ENCODE results near the gene AKIRIN2. TPM values are rescaled to one million over a fixed set of nuclear protein-coding genes. Genes with fewer than 3 reads are reported as not detected.

The AKIRIN2 gene
- polyA plus RNA-seq, 1 of the 3 experiments (the other 2 are of a cell fraction) = 19.0 TPM

GRCh38 chr6:87661503-87661902 lies 40.5 kb downstream of the AKIRIN2 start:
- ChIA-PET CTCF (interaction anchor here (1.4 kb wide), 1 partner anchor 13 kb away, joined by 5 read pairs; no protein-coding TSS in a partner anchor), POLR2A (no interaction called here)
- Histone ChIP-seq H3K79me2 (ENCODE audit: insufficient read depth) (no peaks in the 10 kb centered on the region), H3K4me3 (ENCODE audit: low read depth in 2 of 2, low read length in 1 of 2) (no peak overlapping the region), H3F3A (replicated peaks; ENCODE audit: insufficient read depth) (no peaks in the 10 kb centered on the region), H3K27ac (ENCODE audit: low read depth in 2 of 2, low read length in 1 of 2) (no peak overlapping the region), H3K9me3 (no peaks in the 10 kb centered on the region), H3K4me2 (no peak overlapping the region), H2AFZ (ENCODE audit: low read depth) (no peak overlapping the region), H3K27me3 (ENCODE audit: insufficient read depth) (no peaks in the 10 kb centered on the region), H3K36me3 (replicated peaks in 1 of 2; ENCODE audit: control insufficient read depth in 1 of 2, insufficient read depth in 2 of 2, low read length in 1 of 2) (peaks cover 37 to 47% of the 10 kb centered on the region in 2 experiments), H3K4me1 (ENCODE audit: control insufficient read depth in 1 of 2, insufficient read depth in 2 of 2, low read depth in 1 of 2, low read length in 1 of 2) (0 out of 4 replicates have a peak, but pooled peaks cover 0 to 5% of the 10 kb centered on the region in 2 experiments), H4K20me1 (ENCODE audit: insufficient read depth) (no peaks in the 10 kb centered on the region), H3K9ac (no peak overlapping the region), H3K9me2 (no peaks in the 10 kb centered on the region)
- 70% methylated on average over 1 of the region's 1 CpG for WGBS (ENCODE audit: low lambda C conversion rate)
- DNase-seq = no peak
- TF ChIP-seq TAF1 (IDR thresholded peaks at IDR 0.05; ENCODE audit: borderline replicate concordance, low read depth, low read length) (no peak), MXI1 (IDR thresholded peaks at IDR 0.05; ENCODE audit: low read depth, low read length) (no peak), USF2 (IDR thresholded peaks at IDR 0.05; ENCODE audit: borderline replicate concordance, low read depth, low read length) (no peak), RXRA (IDR thresholded peaks at IDR 0.05; ENCODE audit: borderline replicate concordance, low read depth) (no peak), YY1 (IDR thresholded peaks at IDR 0.05; ENCODE audit: low read depth) (no peak), RCOR1 (IDR thresholded peaks at IDR 0.05; ENCODE audit: low read length) (no peak), CHD2 (IDR thresholded peaks at IDR 0.05; ENCODE audit: low read length, partially characterized antibody) (no peak), USF1 (IDR thresholded peaks at IDR 0.05; ENCODE audit: borderline replicate concordance, low read depth) (no peak), EZH2phosphoT487 (IDR thresholded peaks at IDR 0.05; ENCODE audit: borderline replicate concordance, low read depth) (no peak), JUND (IDR thresholded peaks at IDR 0.05) (no peak), RFX5 (IDR thresholded peaks at IDR 0.05; ENCODE audit: low read length) (no peak), EP300 (IDR thresholded peaks at IDR 0.05; ENCODE audit: borderline replicate concordance in 1 of 2, low read depth in 1 of 2, low read length in 1 of 2) (no peak), ZBTB33 (IDR thresholded peaks at IDR 0.05; ENCODE audit: borderline replicate concordance, low read depth) (no peak), PBX3 (IDR thresholded peaks at IDR 0.05) (no peak), IRF3 (IDR thresholded peaks at IDR 0.05; ENCODE audit: low read depth, low read length) (no peak)

Measured in SK-N-SH (cell line).